Heart right ventricle (tissue), 16 donors: ENCODE data around the gene ANAPC16. TPM values are rescaled to one million over a fixed set of nuclear protein-coding genes. Genes with fewer than 3 reads are reported as not detected.
A peak's percentile ranks its signal among the peaks of the same experiment; 100 is the strongest.

Experiments
- ATAC-seq, 8 donors: fragments of 200-7000 bp; cut with Tn5 transposase; one replicate each; pipeline ENCODE4 v1.9.1; 2020; ENCODE audit warnings: mild to moderate bottlenecking in 8 of 8, moderate library complexity in 8 of 8, moderate number of reproducible peaks in 1 of 8
- DNase-seq, 2 donors: peaks; one replicate each; pipeline ENCODE4 v3.0.0-alpha.2; 2020
- H3K27ac ChIP-seq, 10 donors: fragments of 200-600 bp; sonication (generic) in 2 of 10; one replicate each; pipeline versions ENCODE4 v1.5.0 to v1.8.0; 2020 to 2022; ENCODE audit warnings: mild to moderate bottlenecking in 3 of 10
- H3K27me3 ChIP-seq, 7 donors: fragments of 200-600 bp; one replicate each; pipeline ENCODE4 v1.8.0; 2021 to 2022; ENCODE audit warnings: mild to moderate bottlenecking in 2 of 7
- H3K36me3 ChIP-seq, 9 donors: fragments of 200-600 bp; sonication (generic) in 1 of 9; one replicate each; pipeline versions ENCODE4 v1.5.0 to v1.8.0; 2020 to 2022; ENCODE audit warnings: mild to moderate bottlenecking in 2 of 9
- H3K4me1 ChIP-seq, 9 donors: fragments of 200-600 bp; sonication (generic) in 1 of 9; one replicate each; pipeline versions ENCODE4 v1.5.0 to v1.8.0; 2020 to 2022; ENCODE audit warnings: mild to moderate bottlenecking in 4 of 9
- H3K4me3 ChIP-seq, 10 donors: fragments of 200-600 bp; sonication (generic) in 2 of 10; one replicate each; pipeline versions ENCODE4 v1.5.0 to v1.8.0; 2020 to 2022; ENCODE audit warnings: mild to moderate bottlenecking in 7 of 10, moderate library complexity in 2 of 10
- H3K9me3 ChIP-seq, 11 donors: fragments of 200-600 bp in 10 of 11; sonication (generic) in 2 of 11; one replicate each; pipeline versions ENCODE4 v1.5.0 to v1.8.0; 2013 to 2022; ENCODE audit warnings: mild to moderate bottlenecking in 2 of 11, control low read depth in 1 of 11, moderate library complexity in 1 of 11
- WGBS, 2 donors: extraction: QIAGEN DNeasy Blood & Tissue Kit; methylation state at CpG; one replicate each; pipeline ENCODE4 v1.1.7; 2013; ENCODE audit warnings: inconsistent platforms in 1 of 2; 5-methylcytosine and 5-hydroxymethylcytosine counted together
- intact Hi-C, 10 donors: fragments of 100-400 bp; cut with DNase I; formaldehyde crosslinking; loops; one replicate each; pipeline versions ENCODE4 v1.11.1 to v1.14.2; 2022
- polyA plus RNA-seq, 2 donors: library from polyadenylated mRNA; stranded (reverse); fragments of 200-250 nt; gene quantifications; one replicate each; pipeline ENCODE4 v1.2.3, GENCODE V29; 2013
- total RNA-seq, 10 donors: library from RNA; stranded (reverse); fragmentation: NEBNext Ultra II Directional in 3 of 10; extraction: Animal tissue kit (Norgen Biotek cat#: 25700) in 3 of 10; gene quantifications; one replicate each; pipeline versions ENCODE4 v1.2.1 to v1.2.4, GENCODE V29; 2021 to 2023
- TF ChIP-seq, protein P1 (sequence below), 9 donors: fragments of 200-600 bp; sonication (generic) in 2 of 9; IDR thresholded peaks; one replicate each; pipeline versions ENCODE4 v1.5.0 to v1.8.0; 2021 to 2022; ENCODE audit warnings: antibody characterized with exemption in 9 of 9, mild to moderate bottlenecking in 5 of 9, moderate library complexity in 1 of 9
- donor health status: Arrhythmogenic right ventricular cardiomyopathy.
- donor health status: ischemic (EF 13 %, LVEDD 7.1; RV severe dilation, severe dysfunction).
- donor health status: healthy with polysubstance abuse.
- donor health status: DM: no; HTN: yes; CAD: no.
- donor health status: DM: no; HTN: no; CAD: no.
- donor health status: ischemic (EF 25% LVEDD 6.9; RV normal size, moderate dysfunction).
- donor health status: ischemic (EF 25% LVEDD 5.7; RV mildly dilated, moderate dysfunction).
- donor health status: healthy.
- donor health status: DM: yes; HTN: yes; CAD: no.
- donor health status: Ischemic cardiomyopathy.
- donor health status: ischemic (EF 35%, LVEDD 5.7; RV mildly dilated, moderate dysfunction).
- donor health status: nonischemic (EF 11% LVEDD 7.7; RV severe dilation, severe dysfunction).
- donor health status: DM: yes; HTN: yes; CAD: no.
- donor health status: PGD.
- donor health status: ischemic (EF 29% LVEDD 5.4; RV normal size, mild dysfunction).
- donor health status: nonischemic (EF 23%, LVEDD 6.1; RV moderate dilation, normal function).

The ANAPC16 gene
- total and polyA plus RNA-seq, 12 donors = 129 to 246 (median 206) TPM

GRCh38 chr10:72261784-72262404 lies 46.1 kb downstream of the ANAPC16 start:
- peak overlapping the region in 9 of 10 donors; percentile 84 to 97 (median 93) for H3K27ac ChIP-seq
- no peaks in the 10 kb centered on the region for H3K27me3 ChIP-seq
- intact Hi-C loops = no loop called here
- no peak for DNase-seq
- TF ChIP-seq, protein P1, sequence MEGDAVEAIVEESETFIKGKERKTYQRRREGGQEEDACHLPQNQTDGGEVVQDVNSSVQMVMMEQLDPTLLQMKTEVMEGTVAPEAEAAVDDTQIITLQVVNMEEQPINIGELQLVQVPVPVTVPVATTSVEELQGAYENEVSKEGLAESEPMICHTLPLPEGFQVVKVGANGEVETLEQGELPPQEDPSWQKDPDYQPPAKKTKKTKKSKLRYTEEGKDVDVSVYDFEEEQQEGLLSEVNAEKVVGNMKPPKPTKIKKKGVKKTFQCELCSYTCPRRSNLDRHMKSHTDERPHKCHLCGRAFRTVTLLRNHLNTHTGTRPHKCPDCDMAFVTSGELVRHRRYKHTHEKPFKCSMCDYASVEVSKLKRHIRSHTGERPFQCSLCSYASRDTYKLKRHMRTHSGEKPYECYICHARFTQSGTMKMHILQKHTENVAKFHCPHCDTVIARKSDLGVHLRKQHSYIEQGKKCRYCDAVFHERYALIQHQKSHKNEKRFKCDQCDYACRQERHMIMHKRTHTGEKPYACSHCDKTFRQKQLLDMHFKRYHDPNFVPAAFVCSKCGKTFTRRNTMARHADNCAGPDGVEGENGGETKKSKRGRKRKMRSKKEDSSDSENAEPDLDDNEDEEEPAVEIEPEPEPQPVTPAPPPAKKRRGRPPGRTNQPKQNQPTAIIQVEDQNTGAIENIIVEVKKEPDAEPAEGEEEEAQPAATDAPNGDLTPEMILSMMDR (IDR thresholded peaks at IDR 0.05) = no peak
- H3K4me3 ChIP-seq = peak overlapping the region in 1 of 10 donors; percentile 55
- no peaks in the 10 kb centered on the region for H3K36me3 ChIP-seq
- H3K9me3 ChIP-seq = no peaks in the 10 kb centered on the region
- H3K4me1 ChIP-seq = peaks cover 16 to 66% (median 47%) of the 10 kb centered on the region in 9 donors
- ATAC-seq = no peak
- 93 to 97% methylated on average over 7 of the region's 7 CpGs for WGBS, 2 donors

DNA sequence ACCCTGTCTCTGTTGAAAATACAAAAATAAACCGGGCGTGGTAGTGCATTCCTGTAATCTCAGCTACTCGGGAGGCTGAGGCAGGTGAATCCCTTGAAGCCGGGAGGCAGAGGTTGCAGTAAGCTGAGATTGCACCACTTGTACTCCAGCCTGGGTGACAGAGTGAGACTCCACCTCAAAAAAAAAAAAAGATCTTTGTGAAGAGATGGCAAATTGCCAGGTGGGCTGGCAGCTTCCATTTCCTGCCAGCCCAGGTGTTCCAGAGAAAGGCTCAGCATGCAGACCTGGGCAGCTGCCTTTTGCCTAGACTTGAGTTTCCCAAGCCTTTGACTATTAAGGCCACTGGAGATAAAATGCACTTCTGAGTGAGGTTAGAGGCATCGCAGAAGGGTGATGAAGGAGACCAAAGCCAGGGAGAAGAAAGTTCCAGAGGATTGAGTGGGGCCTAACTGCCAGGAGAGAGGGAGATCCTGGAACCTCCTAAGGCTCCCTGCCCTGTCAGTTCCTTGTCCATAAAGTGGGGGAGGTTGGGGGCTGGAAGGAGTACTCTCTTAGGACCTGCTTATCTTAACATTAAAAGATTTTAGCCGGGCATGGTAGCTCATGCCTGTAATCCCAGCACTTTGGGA lies 47.9 kb downstream of the ANAPC16 start:
- H3K9me3 ChIP-seq = no peaks in the 10 kb centered on the region
- intact Hi-C loops = no loop called here
- no peak overlapping the region for H3K4me3 ChIP-seq
- no peaks in the 10 kb centered on the region for H3K36me3 ChIP-seq
- H3K27ac ChIP-seq = no peak overlapping the region
- TF ChIP-seq, protein P1 (IDR thresholded peaks at IDR 0.05) = no peak
- WGBS, 2 donors = 69 to 73% methylated on average over 6 of the region's 6 CpGs
- DNase-seq (no peak), ATAC-seq (no peak)
- H3K4me1 ChIP-seq = peaks cover 14 to 49% (median 34%) of the 10 kb centered on the region in 9 donors
- H3K27me3 ChIP-seq = no peaks in the 10 kb centered on the region

DNA sequence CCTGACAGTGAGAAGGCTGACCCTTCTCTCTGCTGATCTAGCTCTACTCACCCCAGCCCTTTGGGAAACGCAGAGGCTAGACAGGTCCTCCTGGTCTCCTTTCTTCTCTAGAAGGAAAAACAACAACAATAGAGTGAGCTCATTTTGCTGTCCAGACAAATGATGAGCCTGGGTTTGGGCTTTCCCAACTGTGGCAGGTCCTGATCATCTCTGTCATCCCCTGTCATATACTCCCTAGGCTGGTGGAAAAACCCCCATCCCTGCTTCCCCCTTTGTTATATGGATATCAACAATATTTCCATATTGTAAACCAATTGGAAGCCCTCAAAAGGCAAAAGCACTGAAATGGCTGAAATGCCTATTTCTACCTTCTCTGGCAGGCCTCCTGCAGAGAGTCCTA lies 48.7 kb downstream of the ANAPC16 start:
- no peaks in the 10 kb centered on the region for H3K9me3 ChIP-seq
- H3K27ac ChIP-seq = no peak overlapping the region
- DNase-seq (no peak), ATAC-seq (no peak)
- TF ChIP-seq, protein P1 (IDR thresholded peaks at IDR 0.05) = no peak
- intact Hi-C loops = no loop called here
- 89 to 94% methylated on average over 1 of the region's 1 CpG for WGBS, 2 donors
- H3K4me3 ChIP-seq = no peak overlapping the region
- H3K27me3 ChIP-seq = no peaks in the 10 kb centered on the region
- H3K36me3 ChIP-seq = no peaks in the 10 kb centered on the region
- H3K4me1 ChIP-seq = peaks cover 12 to 41% (median 26%) of the 10 kb centered on the region in 9 donors

DNA sequence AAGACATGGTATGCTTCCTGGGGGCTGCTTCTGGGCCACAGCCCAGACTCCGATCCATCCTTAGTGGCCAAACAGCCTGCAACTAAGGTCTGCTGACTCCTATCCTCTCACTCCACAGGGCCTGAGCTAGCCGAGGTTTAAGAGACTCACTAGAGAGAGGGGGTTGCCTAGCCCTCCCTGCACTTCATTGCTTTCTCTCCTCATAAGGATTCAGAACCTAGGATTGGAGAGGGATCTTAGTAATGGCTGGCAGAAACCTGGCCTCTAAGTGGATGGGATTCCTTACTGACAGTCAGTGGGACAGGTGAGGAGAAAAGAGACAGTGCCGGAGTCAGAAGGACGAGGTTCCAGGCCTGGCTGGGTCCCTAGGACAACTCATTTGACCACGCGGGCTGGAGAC lies 49.7 kb downstream of the ANAPC16 start:
- no peak for ATAC-seq
- Histone ChIP-seq H3K27ac (no peak overlapping the region), H3K4me1 (peaks cover 2 to 31% (median 17%) of the 10 kb centered on the region in 9 donors), H3K9me3 (no peaks in the 10 kb centered on the region), H3K36me3 (no peaks in the 10 kb centered on the region), H3K27me3 (no peaks in the 10 kb centered on the region), H3K4me3 (no peak overlapping the region)
- TF ChIP-seq, protein P1 (IDR thresholded peaks at IDR 0.05) = no peak
- WGBS, 2 donors = 79 to 87% methylated on average over 6 of the region's 6 CpGs
- DNase-seq = no peak
- intact Hi-C loops = no loop called here
